Measurements from ENCODE around the gene GMPR. TPM values are rescaled to one million over a fixed set of nuclear protein-coding genes. Genes with fewer than 3 reads are reported as not detected.

The GMPR gene
- total RNA-seq, 4 donors from 2014 or later: 3.2 to 6.8 (median 4.8) TPM

DNA sequence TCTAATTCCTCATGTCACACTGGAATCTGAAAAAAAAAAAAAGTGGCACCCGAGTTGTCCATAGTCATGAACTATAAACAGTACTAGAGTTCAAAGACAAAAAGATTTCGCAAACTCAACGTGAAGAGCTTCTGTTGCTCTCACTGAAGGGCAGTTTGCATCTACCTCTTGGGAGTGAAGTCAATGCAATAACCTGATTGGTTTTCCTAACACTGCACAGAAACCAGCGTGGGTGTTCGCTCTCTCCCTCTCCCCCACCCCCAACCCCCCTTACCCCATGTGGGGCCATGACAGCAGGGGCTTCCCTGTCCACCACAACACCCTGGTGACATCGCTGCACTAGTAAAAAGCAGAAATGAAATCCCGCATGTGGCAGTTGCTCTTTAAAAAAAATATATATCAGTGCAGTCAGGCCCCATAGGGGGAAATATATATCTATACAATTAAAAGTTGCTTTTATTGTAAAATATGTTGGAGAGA lies 66.9 kb downstream of the GMPR start:
- no peak for TF ChIP-seq CTCF (IDR thresholded peaks at IDR 0.05; ENCODE audit: low read depth)

DNA sequence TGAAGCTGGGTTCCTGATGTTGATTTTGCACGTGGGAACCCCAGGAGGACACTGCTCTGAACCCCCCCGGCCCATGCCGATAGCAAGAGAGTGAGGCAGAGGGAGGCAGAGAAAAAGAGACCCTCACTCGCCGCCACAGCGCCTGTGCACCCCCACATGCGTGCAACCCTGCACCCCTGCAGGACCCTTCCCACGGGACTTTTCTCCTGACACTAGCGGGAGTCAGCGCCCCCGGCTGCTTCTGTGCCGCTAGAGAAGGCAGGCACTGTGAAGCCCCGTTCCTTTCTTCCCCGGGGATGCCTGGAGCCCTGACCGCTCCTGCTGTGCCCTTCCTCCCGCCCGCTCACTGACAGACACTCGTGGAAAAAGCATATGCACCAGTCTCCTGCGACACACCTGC lies 67.4 kb downstream of the GMPR start:
- TF ChIP-seq CTCF (IDR thresholded peaks at IDR 0.05; ENCODE audit: low read depth): no peak

GRCh38 chr6:16306334-16306733 lies 67.9 kb downstream of the GMPR start:
- no peak for TF ChIP-seq CTCF (IDR thresholded peaks at IDR 0.05; ENCODE audit: low read depth)

DNA sequence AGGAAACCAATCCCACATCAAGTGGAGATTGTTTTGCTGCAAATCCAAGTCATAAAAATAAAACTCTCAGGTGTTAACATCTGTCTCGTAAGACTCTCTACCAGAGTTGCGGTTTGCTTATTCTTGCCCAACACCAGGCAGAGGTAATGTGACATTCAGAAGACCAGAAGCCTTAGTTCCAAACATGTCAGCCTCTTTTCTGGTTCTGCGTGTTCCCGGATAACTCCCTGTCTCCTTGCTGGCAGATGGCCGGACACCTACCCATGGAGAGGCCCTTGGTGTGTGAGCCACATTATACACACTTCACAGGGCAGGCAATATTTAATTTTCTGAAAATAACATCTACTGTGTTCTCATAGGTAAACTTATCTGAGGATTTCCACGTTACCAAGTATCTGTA lies 73.4 kb downstream of the GMPR start:
- TF ChIP-seq CTCF (IDR thresholded peaks at IDR 0.05; ENCODE audit: low read depth): no peak

DNA sequence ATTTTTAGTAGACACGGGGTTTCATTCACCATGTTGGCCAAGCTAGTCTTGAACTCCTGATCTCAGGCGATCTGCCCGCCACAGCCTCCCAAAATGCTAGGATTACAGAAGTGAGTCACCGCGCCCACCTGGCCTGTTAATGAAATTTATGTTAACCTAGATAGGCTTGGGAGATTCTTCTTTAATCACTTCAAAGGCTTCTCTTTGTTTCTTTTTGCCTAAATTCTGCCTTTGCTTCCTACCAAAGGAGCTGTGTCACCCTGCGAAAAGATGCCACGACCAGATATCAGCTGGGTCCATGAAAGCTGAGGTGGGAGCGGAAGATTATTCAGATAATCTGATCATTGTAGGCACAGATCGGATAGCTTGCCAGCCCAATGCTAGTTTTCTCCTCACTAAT lies 75.3 kb downstream of the GMPR start:
- TF ChIP-seq CTCF (IDR thresholded peaks at IDR 0.05; ENCODE audit: low read depth): no peak

- no peak for TF ChIP-seq CTCF (IDR thresholded peaks at IDR 0.05; ENCODE audit: low read depth)
Measured at GRCh38 chr6:16314296-16314695, 75.9 kb downstream of the GMPR start.

DNA sequence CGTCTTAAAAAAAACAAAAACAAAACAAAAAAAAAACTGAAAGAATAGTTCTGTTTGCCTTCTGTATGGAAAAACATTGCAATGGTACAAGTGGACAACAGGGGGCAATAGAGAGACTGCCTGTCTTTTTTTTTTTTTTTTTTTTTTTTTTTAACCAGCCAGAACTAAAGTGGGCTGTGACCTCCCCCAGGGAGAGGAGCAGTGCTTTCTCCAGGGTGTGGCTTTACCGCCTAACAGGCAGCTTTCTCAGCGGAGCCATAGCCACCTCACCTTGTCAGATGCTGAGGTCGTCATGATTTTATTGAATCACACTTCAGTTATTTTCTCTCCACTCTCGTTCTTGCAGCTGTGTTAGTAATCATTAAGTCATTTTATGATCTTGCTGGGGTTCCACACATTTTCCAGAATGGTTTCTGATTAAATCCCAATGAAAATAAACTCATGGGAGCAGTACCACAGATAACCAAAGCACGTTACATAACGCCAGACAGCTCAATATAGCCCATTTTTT lies 78.4 kb downstream of the GMPR start:
- no peak for TF ChIP-seq CTCF (IDR thresholded peaks at IDR 0.05; ENCODE audit: low read depth)
